Measurements from ENCODE around the gene RBM15.

The RBM15 gene

GRCh38 chr1:110375490-110375889 lies 36.3 kb downstream of the RBM15 start:
- TF ChIP-seq FOXP2 (optimal IDR thresholded peaks at IDR 0.05; ENCODE audit: control extremely low read depth, extremely low read length, insufficient read depth) = no peak
- no peak for TF ChIP-seq POLR2AphosphoS5 (IDR thresholded peaks at IDR 0.05; ENCODE audit: borderline replicate concordance, low read depth, low read length)
- no peak for TF ChIP-seq EZH2 (IDR thresholded peaks at IDR 0.05)
- Histone ChIP-seq H3K36me3 (ENCODE audit: insufficient read depth, low read length) (peaks cover 38% of the 10 kb centered on the region), H3K27ac (no peak overlapping the region), H3K4me3 (no peak overlapping the region), H3K9ac (ENCODE audit: insufficient read length) (no peak overlapping the region), H3K9me3 (ENCODE audit: low read depth, low read length) (no peaks in the 10 kb centered on the region)
- DNase-seq (ENCODE audit: low read depth, low spot score) = no peak

- no peak overlapping the region for H3K9ac ChIP-seq (ENCODE audit: insufficient read length)
- H3K9me3 ChIP-seq (ENCODE audit: low read depth, low read length) = no peaks in the 10 kb centered on the region
- no peak for TF ChIP-seq POLR2AphosphoS5 (IDR thresholded peaks at IDR 0.05; ENCODE audit: borderline replicate concordance, low read depth, low read length)
- TF ChIP-seq EZH2 (IDR thresholded peaks at IDR 0.05) = no peak
- TF ChIP-seq FOXP2 (optimal IDR thresholded peaks at IDR 0.05; ENCODE audit: control extremely low read depth, extremely low read length, insufficient read depth) = no peak
- H3K36me3 ChIP-seq (ENCODE audit: insufficient read depth, low read length) = peaks cover 25% of the 10 kb centered on the region
- no peak overlapping the region for H3K4me3 ChIP-seq
- DNase-seq (ENCODE audit: low read depth, low spot score) = no peak
- peak overlapping the region; percentile 56 for H3K27ac ChIP-seq
Observed at GRCh38 chr1:110380672-110381283, 41.6 kb downstream of the RBM15 start.

DNA sequence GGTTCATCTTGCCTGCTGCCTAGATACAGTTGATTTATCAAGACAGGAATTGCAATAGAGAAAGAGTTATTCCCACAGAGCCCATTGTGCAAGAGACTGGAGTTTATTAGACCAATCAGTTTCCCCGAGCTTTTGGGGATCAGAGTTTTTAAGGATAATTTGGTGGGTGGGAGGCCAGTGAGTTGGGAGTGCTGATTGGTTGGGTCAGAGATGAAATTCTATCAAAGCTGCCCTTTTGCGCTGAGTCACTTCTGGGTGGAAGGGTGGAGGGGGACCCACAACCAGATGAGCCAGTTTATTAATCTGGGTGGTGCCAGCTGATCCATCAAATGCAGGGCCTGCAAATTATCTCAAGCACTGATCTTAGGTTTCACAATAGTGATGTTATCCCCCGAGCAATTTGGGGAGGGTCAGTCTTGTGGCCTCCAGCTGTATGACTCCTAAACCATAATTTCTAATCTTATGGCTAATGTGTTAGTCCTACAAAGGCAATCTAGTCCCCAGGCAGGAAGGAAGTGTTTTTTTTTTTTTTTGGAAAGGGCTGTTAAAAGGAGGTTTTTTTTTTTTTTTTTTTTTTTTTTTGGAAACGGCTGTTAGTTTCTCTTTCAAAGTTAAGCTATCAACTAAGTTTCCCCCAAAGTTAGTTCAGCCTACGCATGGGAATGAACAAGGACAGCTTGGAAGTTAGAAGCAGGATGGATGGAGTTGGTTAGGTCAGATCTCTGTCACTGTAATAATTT lies 44.2 kb downstream of the RBM15 start:
- no peak overlapping the region for H3K9ac ChIP-seq (ENCODE audit: insufficient read length)
- peaks cover 10% of the 10 kb centered on the region for H3K36me3 ChIP-seq (ENCODE audit: insufficient read depth, low read length)
- TF ChIP-seq POLR2AphosphoS5 (IDR thresholded peaks at IDR 0.05; ENCODE audit: borderline replicate concordance, low read depth, low read length) (no peak), FOXP2 (optimal IDR thresholded peaks at IDR 0.05; ENCODE audit: control extremely low read depth, extremely low read length, insufficient read depth) (no peak), EZH2 (IDR thresholded peaks at IDR 0.05) (no peak)
- peak overlapping the region; percentile 57 for H3K27ac ChIP-seq
- H3K4me3 ChIP-seq = no peak overlapping the region
- no peaks in the 10 kb centered on the region for H3K9me3 ChIP-seq (ENCODE audit: low read depth, low read length)
- no peak for DNase-seq (ENCODE audit: low read depth, low spot score)

DNA sequence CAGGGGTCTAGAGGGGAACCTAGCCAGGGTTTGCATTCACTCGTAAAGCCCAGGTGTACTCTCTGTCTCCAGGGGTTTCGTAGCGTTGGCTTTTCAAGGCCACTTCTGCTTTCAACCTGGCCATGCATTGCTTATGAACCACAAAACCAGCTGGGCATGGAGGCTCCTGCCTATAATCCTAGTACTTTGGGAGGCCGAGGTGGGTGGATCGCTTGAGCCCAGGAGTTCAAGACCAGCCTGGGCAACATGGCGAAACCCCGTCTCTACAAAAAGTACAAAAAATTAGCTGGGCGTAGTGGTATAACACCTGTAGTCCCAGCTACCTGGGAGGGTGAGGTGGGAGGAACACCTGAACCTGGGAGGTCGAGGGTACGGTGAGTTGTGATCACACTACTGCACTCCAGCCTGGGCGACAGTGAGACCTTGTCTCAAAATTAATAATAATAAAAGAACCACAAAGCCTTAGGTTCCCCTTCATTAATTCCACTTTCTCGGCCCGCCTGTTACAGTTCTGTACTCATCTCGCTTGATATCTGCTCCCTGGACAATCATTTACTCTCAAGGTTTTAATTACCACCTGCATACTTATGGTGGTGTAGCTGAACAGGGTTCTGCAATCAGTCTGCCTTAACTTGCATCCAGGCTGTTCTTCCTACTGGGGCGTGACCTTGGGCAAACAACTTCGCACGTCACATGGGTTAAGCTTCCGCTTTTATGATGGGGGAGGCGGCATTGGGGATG lies 45.6 kb downstream of the RBM15 start:
- no peak for DNase-seq (ENCODE audit: low read depth, low spot score)
- H3K9me3 ChIP-seq (ENCODE audit: low read depth, low read length) = no peaks in the 10 kb centered on the region
- no peak for TF ChIP-seq POLR2AphosphoS5 (IDR thresholded peaks at IDR 0.05; ENCODE audit: borderline replicate concordance, low read depth, low read length)
- TF ChIP-seq EZH2 (IDR thresholded peaks at IDR 0.05) = no peak
- no peak for TF ChIP-seq FOXP2 (optimal IDR thresholded peaks at IDR 0.05; ENCODE audit: control extremely low read depth, extremely low read length, insufficient read depth)
- H3K27ac ChIP-seq = no peak overlapping the region
- H3K9ac ChIP-seq (ENCODE audit: insufficient read length) = no peak overlapping the region
- no peaks in the 10 kb centered on the region; the same call in 1 of the 2 replicates for H3K36me3 ChIP-seq (ENCODE audit: insufficient read depth, low read length)
- H3K4me3 ChIP-seq = no peak overlapping the region

DNA sequence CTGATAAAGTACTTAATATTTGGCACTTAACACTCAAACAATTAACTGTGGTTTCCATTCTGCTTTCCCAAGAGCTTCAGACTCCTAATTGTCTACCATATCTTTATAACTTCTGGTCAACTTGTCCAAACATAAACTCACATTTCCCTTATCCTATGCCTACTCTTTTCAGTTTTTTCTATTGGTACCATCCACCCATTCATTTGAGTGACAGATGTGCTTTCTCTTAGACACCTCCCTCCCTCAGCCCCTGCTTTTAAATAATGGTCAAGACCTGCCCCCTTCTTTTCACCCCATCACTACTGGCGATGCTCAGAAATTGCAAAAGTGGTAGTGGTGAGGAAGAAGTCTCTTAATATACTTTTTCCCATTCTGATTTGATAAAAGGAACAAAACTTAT lies 46.2 kb downstream of the RBM15 start:
- H3K9ac ChIP-seq (ENCODE audit: insufficient read length) = no peak overlapping the region
- no peak overlapping the region for H3K27ac ChIP-seq
- no peak for TF ChIP-seq EZH2 (IDR thresholded peaks at IDR 0.05)
- no peak for TF ChIP-seq FOXP2 (optimal IDR thresholded peaks at IDR 0.05; ENCODE audit: control extremely low read depth, extremely low read length, insufficient read depth)
- TF ChIP-seq POLR2AphosphoS5 (IDR thresholded peaks at IDR 0.05; ENCODE audit: borderline replicate concordance, low read depth, low read length) = no peak
- H3K4me3 ChIP-seq = no peak overlapping the region
- no peak for DNase-seq (ENCODE audit: low read depth, low spot score)
- H3K9me3 ChIP-seq (ENCODE audit: low read depth, low read length) = no peaks in the 10 kb centered on the region
- no peaks in the 10 kb centered on the region; the same call in 1 of the 2 replicates for H3K36me3 ChIP-seq (ENCODE audit: insufficient read depth, low read length)

- no peak for DNase-seq (ENCODE audit: low read depth, low spot score)
- no peak overlapping the region for H3K4me3 ChIP-seq
- H3K9ac ChIP-seq (ENCODE audit: insufficient read length) = no peak overlapping the region
- TF ChIP-seq EZH2 (IDR thresholded peaks at IDR 0.05) = no peak
- no peak for TF ChIP-seq FOXP2 (optimal IDR thresholded peaks at IDR 0.05; ENCODE audit: control extremely low read depth, extremely low read length, insufficient read depth)
- H3K36me3 ChIP-seq (ENCODE audit: insufficient read depth, low read length) = no peaks in the 10 kb centered on the region
- no peaks in the 10 kb centered on the region for H3K9me3 ChIP-seq (ENCODE audit: low read depth, low read length)
- no peak overlapping the region for H3K27ac ChIP-seq
Observed at GRCh38 chr1:110387048-110387754, 48.0 kb downstream of the RBM15 start.

GRCh38 chr1:110390096-110390495 lies 50.9 kb downstream of the RBM15 start:
- H3K9me3 ChIP-seq (ENCODE audit: low read depth, low read length) = no peaks in the 10 kb centered on the region
- H3K36me3 ChIP-seq (ENCODE audit: insufficient read depth, low read length) = no peaks in the 10 kb centered on the region
- no peak for DNase-seq (ENCODE audit: low read depth, low spot score)
- H3K27ac ChIP-seq = peak overlapping the region; percentile 87
- H3K9ac ChIP-seq (ENCODE audit: insufficient read length) = peak overlapping the region; percentile 49
- peak overlapping the region; percentile 76 for H3K4me3 ChIP-seq
- TF ChIP-seq POLR2AphosphoS5 (IDR thresholded peaks at IDR 0.05; ENCODE audit: borderline replicate concordance, low read depth, low read length) = no peak
- no peak for TF ChIP-seq EZH2 (IDR thresholded peaks at IDR 0.05)
- no peak for TF ChIP-seq FOXP2 (optimal IDR thresholded peaks at IDR 0.05; ENCODE audit: control extremely low read depth, extremely low read length, insufficient read depth)
